CD4-positive, alpha-beta T cell treated with Interleukin-10 for 1 hour (primary cell): ENCODE results near the gene ELP5.

ENCODE experiments used
- DNase-seq: peaks from one replicate; pipeline ENCODE4 v3.0.0-alpha.2; 2020

Gene ELP5

GRCh38 chr17:7289256-7290032, 37.4 kb downstream of the ELP5 start:
- DNase-seq = no peak

- no peak for DNase-seq
Measured at GRCh38 chr17:7290166-7290565, 38.2 kb downstream of the ELP5 start.

- no peak for DNase-seq
Measured at GRCh38 chr17:7290685-7291084, 38.7 kb downstream of the ELP5 start.

GRCh38 chr17:7292194-7292593, 40.2 kb downstream of the ELP5 start:
- DNase-seq = no peak

- DNase-seq = no peak
Measured at GRCh38 chr17:7292729-7293128, 40.7 kb downstream of the ELP5 start.

- no peak for DNase-seq
Measured at GRCh38 chr17:7293159-7293558, 41.1 kb downstream of the ELP5 start.

GRCh38 chr17:7293816-7294613, 42.0 kb downstream of the ELP5 start:
- no peak for DNase-seq

- DNase-seq = peak; percentile 86
Measured at GRCh38 chr17:7294614-7295153, 42.7 kb downstream of the ELP5 start, which contains the start of gene YBX2. YBX2 (minus strand) TSS chr17:7294639; CDS start chr17:7294500, 139 bp downstream.

- no peak for DNase-seq
Measured at GRCh38 chr17:7295230-7296180, 43.5 kb downstream of the ELP5 start.

- DNase-seq = peak; percentile 71
Measured at GRCh38 chr17:7296189-7296861, 44.3 kb downstream of the ELP5 start.

- DNase-seq = no peak
Measured at GRCh38 chr17:7304179-7304578, 52.2 kb downstream of the ELP5 start.

- DNase-seq = peak; percentile 100
Measured at GRCh38 chr17:7306911-7307685, 55.1 kb downstream of the ELP5 start, which contains the start of gene EIF5A. EIF5A (plus strand) TSS chr17:7307628; CDS start chr17:7309636, 2,008 bp downstream.

- DNase-seq = peak; percentile 62
Measured at GRCh38 chr17:7307686-7308624, 55.9 kb downstream of the ELP5 start.

GRCh38 chr17:7308625-7309433, 56.8 kb downstream of the ELP5 start:
- peak; percentile 95 for DNase-seq
